Measurements from ENCODE around the gene RAB3IL1.

- no peak for TF ChIP-seq CTCF (conservative IDR thresholded peaks at IDR 0.05; ENCODE audit: low read length)
- TF ChIP-seq EZH2phosphoT487 (IDR thresholded peaks at IDR 0.05; ENCODE audit: borderline replicate concordance), result no peak
Observed at GRCh38 chr11:61911701-61912529, 5.5 kb downstream of the RAB3IL1 start.
